ENCODE measurements around the gene KCNJ5.

The KCNJ5 gene

GRCh38 chr11:128871168-128871610 lies 20.0 kb upstream of the KCNJ5 start:
- DNase-seq (ENCODE audit: low read depth): no peak

- DNase-seq (ENCODE audit: low read depth): no peak
Observed at GRCh38 chr11:128872094-128872493, 19.1 kb upstream of the KCNJ5 start.

- no peak for DNase-seq (ENCODE audit: low read depth)
Observed at GRCh38 chr11:128872594-128872993, 18.6 kb upstream of the KCNJ5 start.

- no peak for DNase-seq (ENCODE audit: low read depth)
Observed at GRCh38 chr11:128874427-128874826, 16.7 kb upstream of the KCNJ5 start.

- DNase-seq (ENCODE audit: low read depth): no peak
Observed at GRCh38 chr11:128876133-128876650, 15.0 kb upstream of the KCNJ5 start.

- no peak for DNase-seq (ENCODE audit: low read depth)
Observed at GRCh38 chr11:128877726-128878125, 13.4 kb upstream of the KCNJ5 start.

GRCh38 chr11:128878455-128878854 lies 12.7 kb upstream of the KCNJ5 start:
- no peak for DNase-seq (ENCODE audit: low read depth)

- DNase-seq (ENCODE audit: low read depth): no peak
Observed at GRCh38 chr11:128879817-128880216, 11.3 kb upstream of the KCNJ5 start.

GRCh38 chr11:128881221-128881620 lies 9.9 kb upstream of the KCNJ5 start:
- no peak for DNase-seq (ENCODE audit: low read depth)

- no peak for DNase-seq (ENCODE audit: low read depth)
Observed at GRCh38 chr11:128882451-128882850, 8.7 kb upstream of the KCNJ5 start.

GRCh38 chr11:128884054-128884453 lies 7.1 kb upstream of the KCNJ5 start:
- DNase-seq (ENCODE audit: low read depth): no peak

GRCh38 chr11:128884703-128885338 lies 6.3 kb upstream of the KCNJ5 start:
- peak; percentile 20 for DNase-seq (ENCODE audit: low read depth)

GRCh38 chr11:128886406-128887124 lies 4.6 kb upstream of the KCNJ5 start:
- DNase-seq (ENCODE audit: low read depth): no peak

GRCh38 chr11:128888034-128888985 lies 2.8 kb upstream of the KCNJ5 start:
- no peak for DNase-seq (ENCODE audit: low read depth)

- no peak for DNase-seq (ENCODE audit: low read depth)
Observed at GRCh38 chr11:128889657-128890213, 1.4 kb upstream of the KCNJ5 start.

- no peak for DNase-seq (ENCODE audit: low read depth)
Observed at GRCh38 chr11:128890216-128890542, 977 bp upstream of the KCNJ5 start.

- no peak for DNase-seq (ENCODE audit: low read depth)
Observed at GRCh38 chr11:128891913-128892398, 800 bp downstream of the KCNJ5 start.

- DNase-seq (ENCODE audit: low read depth): no peak
Observed at GRCh38 chr11:128892866-128893565, 1.9 kb downstream of the KCNJ5 start.

GRCh38 chr11:128893578-128894285 lies 2.6 kb downstream of the KCNJ5 start:
- no peak for DNase-seq (ENCODE audit: low read depth)

GRCh38 chr11:128894286-128894681 lies 3.1 kb downstream of the KCNJ5 start:
- no peak for DNase-seq (ENCODE audit: low read depth)

- DNase-seq (ENCODE audit: low read depth): no peak
Observed at GRCh38 chr11:128894685-128895084, 3.5 kb downstream of the KCNJ5 start.
